Heart right ventricle (tissue), 16 donors: ENCODE measurements around the gene NBEAL2. TPM values are rescaled to one million over a fixed set of nuclear protein-coding genes. Genes with fewer than 3 reads are reported as not detected.

Experiments
- ATAC-seq, 8 donors: fragments of 200-7000 bp; cut with Tn5 transposase; one replicate each; pipeline ENCODE4 v1.9.1; 2020; ENCODE audit warnings: mild to moderate bottlenecking in 8 of 8, moderate library complexity in 8 of 8, moderate number of reproducible peaks in 1 of 8
- DNase-seq, 2 donors: peaks; one replicate each; pipeline ENCODE4 v3.0.0-alpha.2; 2020
- H3K27ac ChIP-seq, 10 donors: fragments of 200-600 bp; sonication (generic) in 2 of 10; one replicate each; pipeline versions ENCODE4 v1.5.0 to v1.8.0; 2020 to 2022; ENCODE audit warnings: mild to moderate bottlenecking in 3 of 10
- H3K27me3 ChIP-seq, 7 donors: fragments of 200-600 bp; one replicate each; pipeline ENCODE4 v1.8.0; 2021 to 2022; ENCODE audit warnings: mild to moderate bottlenecking in 2 of 7
- H3K36me3 ChIP-seq, 9 donors: fragments of 200-600 bp; sonication (generic) in 1 of 9; one replicate each; pipeline versions ENCODE4 v1.5.0 to v1.8.0; 2020 to 2022; ENCODE audit warnings: mild to moderate bottlenecking in 2 of 9
- H3K4me1 ChIP-seq, 9 donors: fragments of 200-600 bp; sonication (generic) in 1 of 9; one replicate each; pipeline versions ENCODE4 v1.5.0 to v1.8.0; 2020 to 2022; ENCODE audit warnings: mild to moderate bottlenecking in 4 of 9
- H3K4me3 ChIP-seq, 10 donors: fragments of 200-600 bp; sonication (generic) in 2 of 10; one replicate each; pipeline versions ENCODE4 v1.5.0 to v1.8.0; 2020 to 2022; ENCODE audit warnings: mild to moderate bottlenecking in 7 of 10, moderate library complexity in 2 of 10
- H3K9me3 ChIP-seq, 11 donors: fragments of 200-600 bp in 10 of 11; sonication (generic) in 2 of 11; one replicate each; pipeline versions ENCODE4 v1.5.0 to v1.8.0; 2013 to 2022; ENCODE audit warnings: mild to moderate bottlenecking in 2 of 11, control low read depth in 1 of 11, moderate library complexity in 1 of 11
- WGBS, 2 donors: extraction: QIAGEN DNeasy Blood & Tissue Kit; methylation state at CpG; one replicate each; pipeline ENCODE4 v1.1.7; 2013; ENCODE audit warnings: inconsistent platforms in 1 of 2; 5-methylcytosine and 5-hydroxymethylcytosine counted together
- intact Hi-C, 10 donors: fragments of 100-400 bp; cut with DNase I; formaldehyde crosslinking; loops; one replicate each; pipeline versions ENCODE4 v1.11.1 to v1.14.2; 2022
- polyA plus RNA-seq, 2 donors: library from polyadenylated mRNA; stranded (reverse); fragments of 200-250 nt; gene quantifications; one replicate each; pipeline ENCODE4 v1.2.3, GENCODE V29; 2013
- total RNA-seq, 10 donors: library from RNA; stranded (reverse); fragmentation: NEBNext Ultra II Directional in 3 of 10; extraction: Animal tissue kit (Norgen Biotek cat#: 25700) in 3 of 10; gene quantifications; one replicate each; pipeline versions ENCODE4 v1.2.1 to v1.2.4, GENCODE V29; 2021 to 2023
- TF ChIP-seq, protein P1 (sequence below), 9 donors: fragments of 200-600 bp; sonication (generic) in 2 of 9; IDR thresholded peaks; one replicate each; pipeline versions ENCODE4 v1.5.0 to v1.8.0; 2021 to 2022; ENCODE audit warnings: antibody characterized with exemption in 9 of 9, mild to moderate bottlenecking in 5 of 9, moderate library complexity in 1 of 9
- donor health status: Arrhythmogenic right ventricular cardiomyopathy.
- donor health status: ischemic (EF 13 %, LVEDD 7.1; RV severe dilation, severe dysfunction).
- donor health status: healthy with polysubstance abuse.
- donor health status: DM: no; HTN: yes; CAD: no.
- donor health status: DM: no; HTN: no; CAD: no.
- donor health status: ischemic (EF 25% LVEDD 6.9; RV normal size, moderate dysfunction).
- donor health status: ischemic (EF 25% LVEDD 5.7; RV mildly dilated, moderate dysfunction).
- donor health status: healthy.
- donor health status: DM: yes; HTN: yes; CAD: no.
- donor health status: Ischemic cardiomyopathy.
- donor health status: ischemic (EF 35%, LVEDD 5.7; RV mildly dilated, moderate dysfunction).
- donor health status: nonischemic (EF 11% LVEDD 7.7; RV severe dilation, severe dysfunction).
- donor health status: DM: yes; HTN: yes; CAD: no.
- donor health status: PGD.
- donor health status: ischemic (EF 29% LVEDD 5.4; RV normal size, mild dysfunction).
- donor health status: nonischemic (EF 23%, LVEDD 6.1; RV moderate dilation, normal function).

The NBEAL2 gene
- total and polyA plus RNA-seq, 12 donors, result 7.6 to 51.1 (median 13.7) TPM

- DNase-seq (peak in 1 of 2 donors; percentile 14), ATAC-seq (no peak)
- intact Hi-C loops, result loop anchor here in 3 of 10 donors (5.0 to 10.0 kb wide), 2 partner anchors 81 to 299 kb away; partner anchors contain the start of gene TMIE (in 2 of the 3)
- peaks cover 0 to 99% (median 4%) of the 10 kb centered on the region in 9 donors for H3K36me3 ChIP-seq
- 95 to 97% methylated on average over 27 of the region's 27 CpGs for WGBS, 2 donors
- TF ChIP-seq, protein P1, sequence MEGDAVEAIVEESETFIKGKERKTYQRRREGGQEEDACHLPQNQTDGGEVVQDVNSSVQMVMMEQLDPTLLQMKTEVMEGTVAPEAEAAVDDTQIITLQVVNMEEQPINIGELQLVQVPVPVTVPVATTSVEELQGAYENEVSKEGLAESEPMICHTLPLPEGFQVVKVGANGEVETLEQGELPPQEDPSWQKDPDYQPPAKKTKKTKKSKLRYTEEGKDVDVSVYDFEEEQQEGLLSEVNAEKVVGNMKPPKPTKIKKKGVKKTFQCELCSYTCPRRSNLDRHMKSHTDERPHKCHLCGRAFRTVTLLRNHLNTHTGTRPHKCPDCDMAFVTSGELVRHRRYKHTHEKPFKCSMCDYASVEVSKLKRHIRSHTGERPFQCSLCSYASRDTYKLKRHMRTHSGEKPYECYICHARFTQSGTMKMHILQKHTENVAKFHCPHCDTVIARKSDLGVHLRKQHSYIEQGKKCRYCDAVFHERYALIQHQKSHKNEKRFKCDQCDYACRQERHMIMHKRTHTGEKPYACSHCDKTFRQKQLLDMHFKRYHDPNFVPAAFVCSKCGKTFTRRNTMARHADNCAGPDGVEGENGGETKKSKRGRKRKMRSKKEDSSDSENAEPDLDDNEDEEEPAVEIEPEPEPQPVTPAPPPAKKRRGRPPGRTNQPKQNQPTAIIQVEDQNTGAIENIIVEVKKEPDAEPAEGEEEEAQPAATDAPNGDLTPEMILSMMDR (IDR thresholded peaks at IDR 0.05), result no peak
- H3K4me1 ChIP-seq, result peaks cover 0 to 4% (median under 1%) of the 10 kb centered on the region in 9 donors
- no peaks in the 10 kb centered on the region for H3K9me3 ChIP-seq
- H3K27me3 ChIP-seq, result no peaks in the 10 kb centered on the region
- no peak overlapping the region for H3K27ac ChIP-seq
- H3K4me3 ChIP-seq, result no peak overlapping the region
Measured at GRCh38 chr3:47003461-47004368, 24.2 kb downstream of the NBEAL2 start.

DNA sequence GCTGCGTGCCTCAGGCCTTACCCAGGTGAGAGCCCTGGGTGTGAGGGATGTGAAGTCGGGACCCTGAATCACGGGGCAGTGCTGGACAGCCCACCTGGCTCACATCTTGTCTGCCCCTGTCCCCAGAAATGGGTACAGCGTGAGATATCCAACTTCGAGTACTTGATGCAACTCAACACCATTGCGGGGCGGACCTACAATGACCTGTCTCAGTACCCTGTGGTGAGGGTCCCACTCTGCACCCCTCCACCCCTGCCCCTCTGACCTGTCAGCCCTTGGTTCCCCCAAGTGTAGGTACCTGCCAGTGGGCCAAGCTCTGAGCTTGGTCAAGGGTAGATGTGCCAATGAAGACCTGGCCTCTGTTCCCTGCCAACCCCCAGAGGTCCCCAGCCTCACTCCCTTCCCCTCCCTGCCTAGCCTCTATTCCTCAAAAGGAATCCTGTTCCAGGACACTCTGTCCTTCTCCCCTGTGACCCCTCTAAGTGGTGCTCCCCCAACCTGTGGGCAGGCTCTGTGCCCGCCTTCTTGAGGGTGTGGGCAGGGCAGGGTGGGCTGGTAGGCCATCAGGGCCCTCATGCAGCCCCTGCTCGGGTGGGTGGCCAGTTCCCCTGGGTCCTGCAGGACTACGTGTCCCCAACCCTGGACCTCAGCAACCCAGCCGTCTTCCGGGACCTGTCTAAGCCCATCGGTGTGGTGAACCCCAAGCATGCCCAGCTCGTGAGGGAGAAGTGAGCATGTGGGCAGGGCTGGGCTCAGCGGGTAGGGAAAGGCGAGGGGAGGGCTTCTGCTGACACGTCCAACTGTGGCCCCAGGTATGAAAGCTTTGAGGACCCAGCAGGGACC is 25.1 kb downstream of the NBEAL2 start:
- WGBS, 2 donors, result 95% methylated on average over 17 of the region's 17 CpGs
- Histone ChIP-seq H3K27ac (no peak overlapping the region), H3K4me1 (peaks cover 0 to 9% (median 4%) of the 10 kb centered on the region in 9 donors), H3K27me3 (no peaks in the 10 kb centered on the region), H3K4me3 (no peak overlapping the region), H3K36me3 (peaks cover 0 to 95% (median 4%) of the 10 kb centered on the region in 9 donors), H3K9me3 (no peaks in the 10 kb centered on the region)
- DNase-seq (peak in 1 of 2 donors; percentile 8), ATAC-seq (no peak)
- intact Hi-C loops, result loop anchor here in 3 of 10 donors (5.0 to 10.0 kb wide), 2 partner anchors 82 to 300 kb away; partner anchors contain the start of gene TMIE (in 2 of the 3)
- TF ChIP-seq, protein P1 (IDR thresholded peaks at IDR 0.05), result no peak

- peaks cover 0 to 91% (median 4%) of the 10 kb centered on the region in 9 donors for H3K36me3 ChIP-seq
- H3K27ac ChIP-seq, result no peak overlapping the region
- no peaks in the 10 kb centered on the region for H3K9me3 ChIP-seq
- 84 to 85% methylated on average over 32 of the region's 32 CpGs for WGBS, 2 donors
- H3K27me3 ChIP-seq, result no peaks in the 10 kb centered on the region
- DNase-seq, result peak in 1 of 2 donors; percentile 13
- peaks cover 5 to 16% (median 13%) of the 10 kb centered on the region in 9 donors for H3K4me1 ChIP-seq
- intact Hi-C loops, result loop anchor here in 2 of 10 donors (10.0 kb wide), 1 partner anchor 301 kb away; the partner anchor contains the start of gene TMIE (in 2 of the 2)
- ATAC-seq, result no peak
- TF ChIP-seq, protein P1 (IDR thresholded peaks at IDR 0.05), result no peak
- no peak overlapping the region for H3K4me3 ChIP-seq
Measured at GRCh38 chr3:47005212-47006144, 26.0 kb downstream of the NBEAL2 start.
